Endothelial cell of hepatic sinusoid (primary cell): ENCODE measurements around the gene SMARCD2.
"Not testable (repeated sequence)": the region's sequence is repeated elsewhere in the genome, so short reads cannot be mapped to it uniquely, and the experiment has no call there.

Experiments used
- in situ Hi-C: cut with HindIII; loops from 2 replicates; pipeline ENCODE4 v1.10.0; 2017; ENCODE audit warnings: low sequenced_read_pairs

The SMARCD2 gene

GRCh38 chr17:63816123-63816522, 26.4 kb downstream of the SMARCD2 start:
- in situ Hi-C loops = loop anchor here (5.0 kb wide), 2 partner anchors 34 to 69 kb away; no protein-coding TSS in a partner anchor

GRCh38 chr17:63809970-63810369, 32.5 kb downstream of the SMARCD2 start:
- in situ Hi-C loops = no loop called here

GRCh38 chr17:63805591-63805990, 36.9 kb downstream of the SMARCD2 start:
- in situ Hi-C loops = no loop called here

GRCh38 chr17:63804328-63804727, 38.2 kb downstream of the SMARCD2 start:
- in situ Hi-C loops = loop anchor here (5.0 kb wide), 2 partner anchors 37 to 58 kb away; no protein-coding TSS in a partner anchor

GRCh38 chr17:63800783-63801182, 41.7 kb downstream of the SMARCD2 start:
- in situ Hi-C loops = loop anchor here (5.0 kb wide), 2 partner anchors 33 to 62 kb away; no protein-coding TSS in a partner anchor

- in situ Hi-C loops = no loop called here
Measured at GRCh38 chr17:63798572-63799106, 43.8 kb downstream of the SMARCD2 start.

- in situ Hi-C loops = not testable (repeated sequence)
Measured at GRCh38 chr17:63796375-63796774, 46.1 kb downstream of the SMARCD2 start.

- in situ Hi-C loops = no loop called here
Measured at GRCh38 chr17:63792055-63792729, 50.3 kb downstream of the SMARCD2 start.

GRCh38 chr17:63790057-63790456, 52.4 kb downstream of the SMARCD2 start:
- in situ Hi-C loops = no loop called here

GRCh38 chr17:63786971-63787711, 55.3 kb downstream of the SMARCD2 start:
- in situ Hi-C loops = no loop called here

GRCh38 chr17:63786117-63786516, 56.4 kb downstream of the SMARCD2 start:
- in situ Hi-C loops = no loop called here

- in situ Hi-C loops = no loop called here
Measured at GRCh38 chr17:63785556-63785955, 56.9 kb downstream of the SMARCD2 start.

- in situ Hi-C loops = loop anchor here (5.0 kb wide), 2 partner anchors 34 to 36 kb away; no protein-coding TSS in a partner anchor
Measured at GRCh38 chr17:63783522-63783921, 59.0 kb downstream of the SMARCD2 start.
